Loucy (cell line): Measurements from ENCODE around the gene SLC17A9.
A peak's percentile ranks its signal among the peaks of the same experiment; 100 is the strongest.

Experiments used
- H2AFZ ChIP-seq: fragments of 200-600 bp; sonication (generic); 2 replicates; pipeline ENCODE4 v1.6.0; 2016; ENCODE audit warnings: antibody characterized with exemption, mild to moderate bottlenecking, low read length, moderate library complexity
- H3F3A ChIP-seq: fragments of 200-600 bp; 2 replicates; pipeline ENCODE4 v1.6.0; 2016; ENCODE audit warnings: antibody characterized with exemption, low read depth, mild to moderate bottlenecking
- H3K27me3 ChIP-seq: fragments of 200-600 bp; sonication (generic); 2 replicates; pipeline ENCODE4 v1.6.1; 2014; ENCODE audit warnings: low read length, mild to moderate bottlenecking; ENCODE audit not compliant: insufficient read depth, poor library complexity, severe bottlenecking
- H3K36me3 ChIP-seq: fragments of 200-600 bp; sonication (generic); 2 replicates; pipeline ENCODE4 v1.6.1; 2016; ENCODE audit warnings: low read length; ENCODE audit not compliant: insufficient read depth
- H3K4me1 ChIP-seq: fragments of 200-600 bp; sonication (generic); 2 replicates; pipeline ENCODE4 v1.5.1; 2014; ENCODE audit warnings: low read length, mild to moderate bottlenecking; ENCODE audit not compliant: insufficient read depth, poor library complexity, severe bottlenecking
- H3K4me2 ChIP-seq: fragments of 200-600 bp; sonication (generic); 2 replicates; pipeline ENCODE4 v1.6.0; 2014; ENCODE audit warnings: antibody characterized with exemption, low read length, low read depth, mild to moderate bottlenecking; ENCODE audit not compliant: poor library complexity, severe bottlenecking
- H3K4me3 ChIP-seq: fragments of 200-600 bp; sonication (generic); 2 replicates; pipeline ENCODE4 v1.5.1; 2014; ENCODE audit warnings: low read length, mild to moderate bottlenecking, mixed read lengths; ENCODE audit not compliant: poor library complexity, severe bottlenecking
- H3K79me2 ChIP-seq: fragments of 200-600 bp; sonication (generic); 2 replicates; pipeline ENCODE4 v1.6.1; 2014; ENCODE audit warnings: low read length; ENCODE audit not compliant: insufficient read depth
- H3K9ac ChIP-seq: fragments of 200-600 bp; sonication (generic); 2 replicates; pipeline ENCODE4 v1.6.0; 2014; ENCODE audit warnings: mild to moderate bottlenecking, low read depth, low read length, moderate library complexity; ENCODE audit not compliant: poor library complexity, severe bottlenecking
- H3K9me2 ChIP-seq: fragments of 200-600 bp; sonication (generic); replicated peaks from 2 replicates; pipeline ENCODE4 v1.6.1; 2016; ENCODE audit warnings: low read depth, low read length, mixed read lengths
- H3K9me3 ChIP-seq: fragments of 200-600 bp; sonication (generic); 2 replicates; pipeline ENCODE4 v1.6.1; 2014; ENCODE audit warnings: mild to moderate bottlenecking, antibody characterized with exemption, low read length, low read depth; ENCODE audit not compliant: insufficient read depth
- H4K20me1 ChIP-seq: fragments of 200-600 bp; sonication (generic); 2 replicates; pipeline ENCODE4 v1.6.0; 2014; ENCODE audit warnings: antibody characterized with exemption, low read length, mild to moderate bottlenecking; ENCODE audit not compliant: insufficient read depth, poor library complexity, severe bottlenecking
- CTCF ChIP-seq: fragments of 200-600 bp; sonication (generic); conservative IDR thresholded peaks from 2 replicates; pipeline ENCODE4 v1.5.1; 2014; ENCODE audit warnings: mild to moderate bottlenecking, antibody characterized with exemption, low read length
- EZH2phosphoT487 ChIP-seq: fragments of 200-600 bp; IDR thresholded peaks from 2 replicates; pipeline ENCODE4 v1.6.1; 2018; ENCODE audit warnings: antibody characterized with exemption, mild to moderate bottlenecking, moderate library complexity, borderline replicate concordance

SLC17A9 gene

GRCh38 chr20:62949962-62950361 is 2.5 kb upstream of the SLC17A9 start:
- H2AFZ ChIP-seq = no peak overlapping the region
- H3K4me3 ChIP-seq = no peak overlapping the region
- no peaks in the 10 kb centered on the region for H3K9me2 ChIP-seq
- H3K79me2 ChIP-seq = peaks cover 54% of the 10 kb centered on the region
- H3K27me3 ChIP-seq = no peaks in the 10 kb centered on the region
- peaks cover 7% of the 10 kb centered on the region for H4K20me1 ChIP-seq
- H3K9me3 ChIP-seq = no peaks in the 10 kb centered on the region
- H3K4me2 ChIP-seq = no peak overlapping the region
- peaks cover 14% of the 10 kb centered on the region for H3F3A ChIP-seq
- peaks cover 52% of the 10 kb centered on the region; the same call in 1 of the 2 replicates for H3K36me3 ChIP-seq
- peaks cover 29% of the 10 kb centered on the region for H3K4me1 ChIP-seq
- TF ChIP-seq CTCF (no peak), EZH2phosphoT487 (no peak)
- H3K9ac ChIP-seq = no peak overlapping the region

GRCh38 chr20:62950741-62951140 is 1.8 kb upstream of the SLC17A9 start:
- peaks cover 14% of the 10 kb centered on the region for H3F3A ChIP-seq
- H3K79me2 ChIP-seq = peaks cover 54% of the 10 kb centered on the region
- peaks cover 37% of the 10 kb centered on the region for H3K4me1 ChIP-seq
- H3K9me2 ChIP-seq = no peaks in the 10 kb centered on the region
- H3K4me3 ChIP-seq = no peak overlapping the region
- H2AFZ ChIP-seq = no peak overlapping the region
- H3K9me3 ChIP-seq = no peaks in the 10 kb centered on the region
- peaks cover 7% of the 10 kb centered on the region for H4K20me1 ChIP-seq
- TF ChIP-seq EZH2phosphoT487 (no peak), CTCF (no peak)
- no peaks in the 10 kb centered on the region for H3K27me3 ChIP-seq
- H3K4me2 ChIP-seq = no peak overlapping the region
- H3K9ac ChIP-seq = no peak overlapping the region
- H3K36me3 ChIP-seq = peaks cover 46% of the 10 kb centered on the region; the same call in 1 of the 2 replicates

- peaks cover 56% of the 10 kb centered on the region for H3K79me2 ChIP-seq
- peak overlapping the region; percentile 80 for H3K4me3 ChIP-seq
- no peaks in the 10 kb centered on the region for H3K9me2 ChIP-seq
- H3K9me3 ChIP-seq = no peaks in the 10 kb centered on the region
- TF ChIP-seq CTCF (no peak), EZH2phosphoT487 (no peak)
- peaks cover 14% of the 10 kb centered on the region for H3F3A ChIP-seq
- H3K27me3 ChIP-seq = no peaks in the 10 kb centered on the region
- H4K20me1 ChIP-seq = peaks cover 7% of the 10 kb centered on the region
- H3K4me2 ChIP-seq = peak overlapping the region; percentile 96
- peaks cover 40% of the 10 kb centered on the region; the same call in 1 of the 2 replicates for H3K36me3 ChIP-seq
- peak overlapping the region; percentile 70 for H3K9ac ChIP-seq
- no peak overlapping the region for H2AFZ ChIP-seq
- H3K4me1 ChIP-seq = peaks cover 42% of the 10 kb centered on the region
Observed at GRCh38 chr20:62951143-62951895, 1.2 kb upstream of the SLC17A9 start.
